HFF-Myc (cell line): ENCODE data around the gene AJAP1.

Source experiments
- DNase-seq: peaks from one replicate; pipeline ENCODE4 v3.0.0-alpha.2; 2011; ENCODE audit warnings: low read depth; ENCODE audit errors: extremely low read depth
- H3K4me3 ChIP-seq: replicated peaks from 2 replicates; pipeline ENCODE4 v1.5.1; 2011; ENCODE audit warnings: low read depth, mild to moderate bottlenecking, control low read depth, low read length
- TF ChIP-seq, protein P1 (sequence below): IDR thresholded peaks from 2 replicates; pipeline ENCODE4 v1.5.1; 2012; ENCODE audit warnings: mild to moderate bottlenecking, low read depth, low read length, control low read depth; ENCODE audit errors: missing control alignments

The AJAP1 gene

DNA sequence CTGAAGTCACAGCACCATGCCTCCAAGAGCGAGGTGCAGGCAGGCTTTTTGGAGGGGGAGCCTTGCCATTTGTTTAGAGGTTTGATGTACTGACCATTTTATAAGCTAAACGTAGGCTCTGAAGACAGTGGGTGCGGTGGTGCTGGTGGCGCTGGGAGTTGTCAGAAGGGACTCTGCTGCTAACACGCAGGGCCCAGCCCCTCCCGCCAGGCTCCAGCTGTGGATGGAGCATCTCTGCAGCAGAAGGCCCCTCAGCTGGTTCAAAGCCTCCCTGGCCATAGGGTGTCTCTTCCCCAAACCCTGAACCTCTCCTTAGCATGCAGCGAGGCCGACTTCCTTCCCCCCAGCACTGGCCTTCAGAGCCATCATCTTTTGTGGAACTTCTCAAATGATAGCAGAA lies 105.3 kb downstream of the AJAP1 start:
- DNase-seq, result no peak
- TF ChIP-seq, protein P1, sequence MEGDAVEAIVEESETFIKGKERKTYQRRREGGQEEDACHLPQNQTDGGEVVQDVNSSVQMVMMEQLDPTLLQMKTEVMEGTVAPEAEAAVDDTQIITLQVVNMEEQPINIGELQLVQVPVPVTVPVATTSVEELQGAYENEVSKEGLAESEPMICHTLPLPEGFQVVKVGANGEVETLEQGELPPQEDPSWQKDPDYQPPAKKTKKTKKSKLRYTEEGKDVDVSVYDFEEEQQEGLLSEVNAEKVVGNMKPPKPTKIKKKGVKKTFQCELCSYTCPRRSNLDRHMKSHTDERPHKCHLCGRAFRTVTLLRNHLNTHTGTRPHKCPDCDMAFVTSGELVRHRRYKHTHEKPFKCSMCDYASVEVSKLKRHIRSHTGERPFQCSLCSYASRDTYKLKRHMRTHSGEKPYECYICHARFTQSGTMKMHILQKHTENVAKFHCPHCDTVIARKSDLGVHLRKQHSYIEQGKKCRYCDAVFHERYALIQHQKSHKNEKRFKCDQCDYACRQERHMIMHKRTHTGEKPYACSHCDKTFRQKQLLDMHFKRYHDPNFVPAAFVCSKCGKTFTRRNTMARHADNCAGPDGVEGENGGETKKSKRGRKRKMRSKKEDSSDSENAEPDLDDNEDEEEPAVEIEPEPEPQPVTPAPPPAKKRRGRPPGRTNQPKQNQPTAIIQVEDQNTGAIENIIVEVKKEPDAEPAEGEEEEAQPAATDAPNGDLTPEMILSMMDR, result no peak
- H3K4me3 ChIP-seq, result no peak overlapping the region

GRCh38 chr1:4760088-4760487 lies 105.7 kb downstream of the AJAP1 start:
- no peak for DNase-seq
- H3K4me3 ChIP-seq, result no peak overlapping the region
- TF ChIP-seq, protein P1, result no peak

- no peak overlapping the region for H3K4me3 ChIP-seq
- TF ChIP-seq, protein P1, result no peak
- DNase-seq, result no peak
These were observed 106.9 kb downstream of the AJAP1 start for GRCh38 chr1:4761324-4761723.

DNA sequence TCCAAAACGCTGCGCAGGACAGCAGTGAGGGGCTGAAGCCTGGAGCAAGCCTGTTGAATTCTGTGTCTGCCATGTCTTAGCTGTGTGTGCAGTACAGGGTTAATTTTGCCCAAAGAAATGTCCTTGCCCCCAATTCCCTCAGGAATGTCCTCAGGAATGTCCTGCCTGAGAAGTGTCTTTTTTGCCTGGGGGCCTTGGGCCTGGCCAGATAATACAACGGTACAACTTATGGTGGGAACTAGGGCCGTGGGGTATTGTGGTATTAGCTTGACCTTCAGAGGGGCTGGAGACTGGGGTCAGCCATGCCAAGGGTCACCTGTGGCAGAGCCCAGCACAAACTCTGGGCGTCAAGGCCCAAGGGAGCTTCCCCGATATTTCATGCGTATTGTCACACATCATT lies 107.7 kb downstream of the AJAP1 start:
- H3K4me3 ChIP-seq, result no peak overlapping the region
- DNase-seq, result no peak
- TF ChIP-seq, protein P1, result no peak

DNA sequence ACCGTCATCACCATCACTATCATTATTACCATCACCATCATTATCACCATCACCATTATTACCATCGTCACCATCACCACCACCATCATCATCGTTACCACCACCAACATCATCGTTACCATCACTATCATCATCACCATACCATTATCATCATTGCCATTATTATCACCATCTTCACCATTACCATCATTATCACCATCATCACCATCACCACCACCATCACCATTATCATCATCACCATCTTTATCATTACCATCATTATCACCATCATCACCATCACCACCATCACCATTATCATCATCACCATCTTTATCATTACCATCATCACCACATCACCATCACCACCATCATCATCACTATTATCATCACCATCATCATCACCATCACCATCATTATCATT lies 112.9 kb downstream of the AJAP1 start:
- TF ChIP-seq, protein P1, result no peak
- H3K4me3 ChIP-seq, result no peak overlapping the region
- no peak for DNase-seq

GRCh38 chr1:4768553-4768952 lies 114.1 kb downstream of the AJAP1 start:
- no peak for DNase-seq
- TF ChIP-seq, protein P1, result no peak
- H3K4me3 ChIP-seq, result no peak overlapping the region

DNA sequence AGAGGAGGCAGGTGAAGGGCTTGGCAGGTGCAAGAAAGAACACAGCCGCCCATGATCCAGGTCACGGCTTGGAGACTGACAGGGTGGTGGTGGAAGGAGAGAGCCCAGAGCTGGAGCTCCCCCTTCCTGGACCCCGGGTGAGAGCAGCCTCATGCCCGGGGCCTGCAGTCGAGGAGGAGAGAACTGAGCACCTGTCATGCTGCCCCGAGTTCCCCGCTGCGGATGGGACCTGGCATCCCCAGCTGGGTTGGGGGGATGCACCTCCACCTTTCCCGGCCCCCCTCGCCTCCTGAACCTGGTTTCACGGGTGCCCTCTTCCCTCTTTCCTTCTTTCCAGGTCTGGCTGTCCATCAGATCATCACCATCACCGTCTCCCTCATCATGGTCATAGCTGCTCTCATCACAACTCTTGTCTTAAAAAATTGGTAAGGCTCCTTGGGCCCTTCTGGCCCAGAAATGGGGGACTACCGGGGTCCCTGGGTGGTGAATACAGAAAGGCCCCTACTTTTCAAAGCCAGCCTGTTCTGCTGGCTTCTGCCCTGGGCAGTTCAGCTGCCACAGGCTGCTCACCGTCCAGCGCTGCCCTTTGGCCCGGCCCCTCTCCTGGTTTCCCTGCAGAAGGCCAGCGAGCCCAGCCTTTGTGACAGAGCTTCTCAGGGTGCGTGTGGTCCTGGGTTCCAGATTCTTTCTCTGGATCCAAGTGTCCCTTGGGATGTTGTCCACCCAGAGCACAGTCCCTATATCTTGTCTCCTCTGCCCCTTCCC lies 115.3 kb downstream of the AJAP1 start:
- no peak for DNase-seq
- TF ChIP-seq, protein P1, result no peak
- no peak overlapping the region for H3K4me3 ChIP-seq
